Stimulated activated naive CD8-positive, alpha-beta T cell treated with anti-CD3 and anti-CD28 coated beads, Interleukin-15, Interleukin-2, amounts not matched to agents 100 ng/mL and 50 ng/mL, for 24 hours (primary cell): Measurements from ENCODE around the gene CMTR1.

Experiments used
- H3K27ac Mint-ChIP-seq: one replicate; pipeline ENCODE4 v1.8.0; 2021; ENCODE audit warnings: mild to moderate bottlenecking, mixed read lengths
- H3K27me3 Mint-ChIP-seq: one replicate; pipeline ENCODE4 v1.8.0; 2021; ENCODE audit warnings: mixed read lengths
- H3K36me3 Mint-ChIP-seq: one replicate; pipeline ENCODE4 v1.8.0; 2021; ENCODE audit warnings: low read depth, mixed read lengths
- H3K4me1 Mint-ChIP-seq: one replicate; pipeline ENCODE4 v1.8.0; 2021; ENCODE audit warnings: low read depth, mixed read lengths
- H3K4me3 Mint-ChIP-seq: one replicate; pipeline ENCODE4 v1.8.0; 2021; ENCODE audit warnings: mild to moderate bottlenecking, mixed read lengths
- H3K9me3 Mint-ChIP-seq: one replicate; pipeline ENCODE4 v1.8.0; 2021; ENCODE audit warnings: mixed read lengths

The CMTR1 gene

GRCh38 chr6:37502703-37503291 lies 69.8 kb downstream of the CMTR1 start:
- Mint-ChIP-seq H3K27ac (peak overlapping the region; percentile 82), H3K9me3 (no peaks in the 10 kb centered on the region), H3K4me1 (peaks cover 84% of the 10 kb centered on the region), H3K4me3 (peak overlapping the region; percentile 27), H3K27me3 (no peaks in the 10 kb centered on the region), H3K36me3 (no peaks in the 10 kb centered on the region)

DNA sequence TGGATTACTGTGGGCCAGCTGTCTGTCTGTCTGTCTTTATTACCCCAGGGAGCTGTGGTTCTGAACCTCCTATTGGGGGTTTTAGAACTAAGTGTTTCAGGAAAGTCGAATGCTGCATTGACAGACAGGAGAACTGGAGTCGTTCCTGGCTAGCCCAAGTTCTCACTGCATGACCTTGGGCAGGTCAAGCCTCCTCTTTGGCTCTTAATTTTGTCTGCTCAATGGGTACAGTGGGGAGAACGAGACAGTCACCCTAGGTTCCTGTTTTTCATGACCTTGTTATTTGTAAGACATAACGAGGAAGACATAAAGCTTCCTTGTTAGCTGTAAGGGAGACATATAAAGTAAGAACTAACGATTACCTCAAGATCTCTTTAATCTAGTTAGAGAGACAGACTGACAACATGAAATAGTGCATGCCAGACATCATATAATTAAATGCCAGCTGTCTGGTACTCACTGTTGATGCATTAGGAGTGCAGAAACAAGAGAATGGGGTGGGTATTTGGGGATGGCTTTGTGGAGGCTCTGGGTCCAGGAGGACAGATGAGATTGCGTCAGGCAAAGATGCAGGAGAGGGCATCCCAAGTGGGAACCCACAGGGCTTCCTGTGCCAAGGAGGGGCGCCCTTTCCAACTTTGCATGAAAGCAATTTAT lies 70.4 kb downstream of the CMTR1 start:
- peak overlapping the region; percentile 82 for H3K27ac Mint-ChIP-seq
- H3K27me3 Mint-ChIP-seq, result no peaks in the 10 kb centered on the region
- H3K9me3 Mint-ChIP-seq, result no peaks in the 10 kb centered on the region
- H3K4me3 Mint-ChIP-seq, result peak overlapping the region; percentile 27
- H3K4me1 Mint-ChIP-seq, result peaks cover 84% of the 10 kb centered on the region
- H3K36me3 Mint-ChIP-seq, result no peaks in the 10 kb centered on the region

DNA sequence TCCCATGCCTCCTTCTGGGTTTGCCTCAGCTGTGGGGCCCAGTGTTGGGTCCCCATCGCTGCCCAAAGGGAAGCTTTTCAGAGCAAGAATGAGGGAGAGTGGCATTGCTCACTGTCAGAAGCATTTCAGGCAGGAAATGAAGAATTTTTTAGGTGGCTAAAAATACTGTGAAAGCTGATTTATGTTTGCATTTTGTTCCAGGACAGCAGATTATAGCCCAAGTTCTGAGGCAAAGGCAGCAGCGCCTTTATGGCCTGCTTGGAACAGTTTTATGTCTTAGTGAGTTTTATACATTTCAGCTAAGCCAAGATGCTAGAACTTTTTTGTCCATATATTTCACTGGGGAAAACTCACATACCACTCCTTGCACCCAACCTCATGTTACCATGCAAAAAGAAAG lies 71.0 kb downstream of the CMTR1 start:
- Mint-ChIP-seq H3K4me3 (no peak overlapping the region), H3K36me3 (no peaks in the 10 kb centered on the region), H3K27ac (no peak overlapping the region), H3K27me3 (no peaks in the 10 kb centered on the region), H3K9me3 (no peaks in the 10 kb centered on the region), H3K4me1 (peaks cover 81% of the 10 kb centered on the region)

DNA sequence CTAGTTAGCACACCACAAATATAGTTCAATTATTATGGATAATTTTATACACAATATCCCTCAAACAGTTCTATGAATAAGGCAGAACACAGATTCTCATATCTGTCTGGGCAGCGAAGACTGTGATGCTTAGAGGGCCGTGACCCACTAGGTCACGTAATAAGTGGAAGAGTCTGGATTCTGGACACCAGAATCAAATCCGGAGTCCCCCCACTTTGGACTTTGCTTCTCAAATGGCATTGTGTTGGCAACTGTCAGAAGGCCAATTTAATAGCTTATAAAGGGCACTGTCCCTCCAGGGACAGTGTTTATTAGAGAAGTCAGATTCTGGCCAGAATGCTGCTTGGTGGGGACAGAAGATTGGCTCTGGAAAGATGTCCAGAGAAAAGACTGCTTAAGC lies 73.5 kb downstream of the CMTR1 start:
- Mint-ChIP-seq H3K36me3 (no peaks in the 10 kb centered on the region), H3K9me3 (peaks cover 4% of the 10 kb centered on the region), H3K27ac (no peak overlapping the region), H3K4me3 (no peak overlapping the region), H3K4me1 (peaks cover 59% of the 10 kb centered on the region), H3K27me3 (no peaks in the 10 kb centered on the region)

DNA sequence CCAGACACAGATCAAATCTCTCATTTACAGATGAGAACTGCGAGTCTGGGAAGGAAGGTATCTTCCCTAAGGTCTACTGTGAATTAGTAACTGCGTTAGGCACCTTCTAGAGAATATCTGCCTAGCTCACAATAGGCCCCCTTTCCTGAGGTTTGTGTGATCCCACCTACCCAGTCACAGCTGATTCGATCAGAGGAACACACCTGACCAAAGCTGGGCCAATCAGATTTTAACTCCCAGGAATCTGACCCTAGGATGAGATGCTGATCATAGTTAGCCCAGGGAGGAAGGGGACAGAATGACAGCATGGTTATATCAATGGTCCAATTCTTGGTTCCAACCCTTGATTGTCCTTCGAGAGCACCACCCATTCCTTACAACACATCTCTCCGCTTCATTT lies 74.1 kb downstream of the CMTR1 start:
- Mint-ChIP-seq H3K9me3 (peaks cover 4% of the 10 kb centered on the region), H3K36me3 (no peaks in the 10 kb centered on the region), H3K27ac (peak overlapping the region; percentile 7), H3K27me3 (no peaks in the 10 kb centered on the region), H3K4me1 (peaks cover 54% of the 10 kb centered on the region), H3K4me3 (no peak overlapping the region)

- Mint-ChIP-seq H3K9me3 (peaks cover 4% of the 10 kb centered on the region), H3K27me3 (no peaks in the 10 kb centered on the region), H3K36me3 (no peaks in the 10 kb centered on the region), H3K4me1 (peaks cover 47% of the 10 kb centered on the region), H3K27ac (no peak overlapping the region), H3K4me3 (peak overlapping the region; percentile 8)
These were observed 74.8 kb downstream of the CMTR1 start for GRCh38 chr6:37507690-37508421.

- Mint-ChIP-seq H3K4me1 (peaks cover 53% of the 10 kb centered on the region), H3K27me3 (no peaks in the 10 kb centered on the region), H3K4me3 (no peak overlapping the region), H3K27ac (no peak overlapping the region), H3K9me3 (peaks cover 4% of the 10 kb centered on the region), H3K36me3 (no peaks in the 10 kb centered on the region)
These were observed 78.2 kb downstream of the CMTR1 start for GRCh38 chr6:37511201-37511600.

GRCh38 chr6:37511910-37512399 lies 78.9 kb downstream of the CMTR1 start:
- Mint-ChIP-seq H3K27me3 (no peaks in the 10 kb centered on the region), H3K27ac (no peak overlapping the region), H3K9me3 (peaks cover 4% of the 10 kb centered on the region), H3K36me3 (no peaks in the 10 kb centered on the region), H3K4me1 (peaks cover 58% of the 10 kb centered on the region), H3K4me3 (no peak overlapping the region)

DNA sequence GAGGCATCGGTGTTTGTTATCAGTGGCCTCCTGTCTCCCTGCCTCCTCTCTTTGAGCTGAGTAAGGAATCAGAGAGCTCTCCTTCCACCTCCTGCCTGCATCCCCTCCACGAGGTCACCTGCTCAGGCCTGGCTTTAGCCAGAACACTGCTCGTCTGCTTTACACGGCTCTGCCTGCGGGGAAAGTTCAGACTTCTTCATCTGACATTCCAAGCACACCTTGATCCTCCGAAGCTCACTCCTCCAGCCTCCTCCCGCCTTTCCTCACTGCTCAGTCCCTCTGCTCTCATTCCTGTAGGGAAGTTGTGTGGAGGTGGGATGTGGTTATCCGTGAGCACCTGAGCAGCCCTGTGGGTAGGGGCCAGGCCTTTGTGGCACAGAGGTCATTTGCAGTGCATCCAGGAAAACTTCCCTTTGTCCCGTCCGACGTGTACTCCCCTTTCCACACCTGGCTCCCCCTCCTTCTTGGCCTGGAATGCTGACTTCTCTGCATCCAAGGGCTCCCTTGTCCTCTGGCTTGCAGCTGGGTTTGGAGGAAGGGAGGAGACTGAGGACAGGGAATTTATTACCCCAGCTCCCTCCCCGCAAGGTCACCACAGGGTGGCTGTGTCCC lies 79.5 kb downstream of the CMTR1 start:
- Mint-ChIP-seq H3K4me1 (peaks cover 58% of the 10 kb centered on the region), H3K27ac (no peak overlapping the region), H3K36me3 (no peaks in the 10 kb centered on the region), H3K27me3 (no peaks in the 10 kb centered on the region), H3K4me3 (no peak overlapping the region), H3K9me3 (peaks cover 4% of the 10 kb centered on the region)

- Mint-ChIP-seq H3K9me3 (peaks cover 4% of the 10 kb centered on the region), H3K27ac (no peak overlapping the region), H3K36me3 (no peaks in the 10 kb centered on the region), H3K4me1 (peaks cover 61% of the 10 kb centered on the region), H3K27me3 (no peaks in the 10 kb centered on the region), H3K4me3 (no peak overlapping the region)
These were observed 80.1 kb downstream of the CMTR1 start for GRCh38 chr6:37513155-37513554.

GRCh38 chr6:37513576-37513975 lies 80.6 kb downstream of the CMTR1 start:
- no peaks in the 10 kb centered on the region for H3K36me3 Mint-ChIP-seq
- H3K4me1 Mint-ChIP-seq, result peaks cover 61% of the 10 kb centered on the region
- peak overlapping the region; percentile 57 for H3K27ac Mint-ChIP-seq
- peaks cover 4% of the 10 kb centered on the region for H3K9me3 Mint-ChIP-seq
- H3K4me3 Mint-ChIP-seq, result no peak overlapping the region
- no peaks in the 10 kb centered on the region for H3K27me3 Mint-ChIP-seq

- Mint-ChIP-seq H3K9me3 (peaks cover 4% of the 10 kb centered on the region), H3K4me1 (peaks cover 66% of the 10 kb centered on the region), H3K27me3 (no peaks in the 10 kb centered on the region), H3K4me3 (peak overlapping the region; percentile 47), H3K36me3 (no peaks in the 10 kb centered on the region), H3K27ac (peak overlapping the region; percentile 80)
These were observed 81.3 kb downstream of the CMTR1 start for GRCh38 chr6:37514321-37514771.

GRCh38 chr6:37514837-37515236 lies 81.8 kb downstream of the CMTR1 start:
- H3K4me1 Mint-ChIP-seq, result peaks cover 69% of the 10 kb centered on the region
- H3K36me3 Mint-ChIP-seq, result no peaks in the 10 kb centered on the region

DNA sequence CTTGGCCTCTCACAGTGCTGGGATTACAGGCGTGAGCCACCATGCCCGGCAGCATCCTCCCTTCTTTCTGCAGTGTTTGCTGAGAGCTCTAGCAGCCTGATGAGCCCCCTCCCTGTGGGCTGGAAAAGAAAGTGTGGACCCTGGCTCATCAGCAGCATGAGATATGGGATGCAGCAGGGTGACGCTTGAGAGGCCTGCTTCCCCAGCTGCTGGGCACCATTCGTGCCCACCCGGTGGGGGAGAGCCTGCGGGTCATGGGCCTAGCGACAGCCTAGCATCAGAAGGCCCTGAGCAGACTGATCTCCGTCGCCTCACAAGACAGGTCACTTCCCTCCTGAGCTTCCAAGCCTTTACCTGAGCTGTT lies 82.7 kb downstream of the CMTR1 start:
- Mint-ChIP-seq H3K27me3 (no peaks in the 10 kb centered on the region), H3K27ac (peak overlapping the region; percentile 94), H3K4me3 (peak overlapping the region; percentile 75), H3K9me3 (no peaks in the 10 kb centered on the region), H3K36me3 (no peaks in the 10 kb centered on the region), H3K4me1 (peaks cover 73% of the 10 kb centered on the region)

More at GRCh38 chr6:37514837-37515236, 81.8 kb downstream of the CMTR1 start:
- Mint-ChIP-seq H3K9me3 (peaks cover under 1% of the 10 kb centered on the region), H3K27ac (peak overlapping the region; percentile 80), H3K4me3 (peak overlapping the region; percentile 47), H3K27me3 (no peaks in the 10 kb centered on the region)
